Activated CD4-positive, CD25-positive, alpha-beta regulatory T cell treated with anti-CD3 and anti-CD28 coated beads, Interleukin-2, amount 50 U/mL, for 72 hours (primary cell): ENCODE results near the gene FCHSD2.
"Not testable (repeated sequence)": the region's sequence is repeated elsewhere in the genome, so short reads cannot be mapped to it uniquely, and the experiment has no call there.

Experiments
- DNase-seq: peaks from one replicate; pipeline ENCODE4 v3.0.0; 2021

FCHSD2 gene

DNA sequence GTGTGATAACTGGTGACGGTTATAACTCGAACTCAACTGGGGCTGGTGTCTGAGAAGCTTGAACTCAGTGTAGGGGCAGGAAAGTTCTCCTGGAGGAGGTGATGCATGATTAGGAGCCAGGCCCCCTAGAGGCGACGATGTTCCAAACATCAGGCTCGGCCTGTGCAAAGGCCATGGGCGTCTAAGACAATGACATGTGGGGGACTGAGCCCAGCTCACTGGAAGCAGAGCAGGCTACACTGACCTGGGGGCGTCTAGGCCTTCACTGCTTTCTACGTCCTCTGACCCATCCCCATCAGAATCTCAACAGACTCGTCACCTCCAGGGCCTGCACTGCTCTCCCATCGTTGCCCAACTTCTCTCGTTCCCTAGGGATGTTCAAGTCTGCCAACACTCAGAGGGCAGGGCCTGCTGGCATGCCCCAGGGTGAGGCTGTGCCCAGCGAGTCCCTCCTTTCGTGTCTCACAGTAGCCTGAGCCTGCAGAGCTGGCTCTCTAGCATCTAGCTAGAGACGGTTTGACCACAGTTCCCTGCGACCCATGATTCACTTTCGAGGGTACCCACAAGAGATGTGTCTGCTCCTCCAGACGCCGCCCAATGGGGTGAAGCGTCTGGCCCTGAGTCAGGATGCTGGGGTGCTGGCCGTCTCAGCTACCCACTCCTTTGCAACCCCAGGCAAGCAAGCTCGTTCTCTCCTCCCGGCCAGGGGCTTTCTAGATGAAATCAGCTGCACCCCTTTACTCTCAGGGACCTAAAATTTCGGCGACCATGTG is 329.0 kb downstream of the FCHSD2 start:
- peak; percentile 75 for DNase-seq

DNA sequence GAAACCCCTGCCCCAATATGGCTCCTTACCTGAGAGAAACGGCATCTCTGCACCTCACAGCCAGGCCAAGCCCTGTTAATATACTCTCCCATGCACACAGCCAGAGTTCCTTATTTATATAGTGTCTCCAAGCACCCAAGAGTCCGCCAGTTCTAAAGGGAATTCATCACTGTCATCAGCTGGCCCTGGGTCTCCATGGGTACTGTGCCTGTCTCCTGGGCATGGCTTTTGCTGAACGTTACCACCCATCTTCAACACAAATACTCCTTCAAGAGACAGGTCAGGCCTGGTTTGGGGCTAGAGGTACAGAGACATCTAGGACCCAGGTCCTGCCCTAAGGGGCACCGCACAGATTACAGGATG is 329.5 kb downstream of the FCHSD2 start:
- DNase-seq = no peak

DNA sequence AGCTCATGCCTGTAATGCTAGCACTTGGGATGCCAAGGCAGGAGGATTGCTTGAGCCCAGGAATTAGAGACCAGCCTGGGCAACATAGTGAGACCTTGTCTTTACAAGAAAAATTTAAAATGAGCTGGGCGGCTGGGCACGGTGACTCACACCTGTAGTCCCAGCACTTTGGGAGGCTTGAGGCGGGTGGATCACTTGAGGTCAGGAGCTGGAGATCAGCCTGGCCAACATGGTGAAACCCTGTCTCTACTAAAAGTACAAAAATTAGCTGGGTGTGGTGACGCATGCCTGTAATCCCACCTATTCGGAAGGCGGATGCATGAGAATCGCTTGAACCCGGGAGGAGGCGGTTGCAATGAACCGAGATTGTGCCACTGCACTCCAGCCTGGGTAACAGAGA is 330.4 kb downstream of the FCHSD2 start:
- not testable (repeated sequence) for DNase-seq

DNA sequence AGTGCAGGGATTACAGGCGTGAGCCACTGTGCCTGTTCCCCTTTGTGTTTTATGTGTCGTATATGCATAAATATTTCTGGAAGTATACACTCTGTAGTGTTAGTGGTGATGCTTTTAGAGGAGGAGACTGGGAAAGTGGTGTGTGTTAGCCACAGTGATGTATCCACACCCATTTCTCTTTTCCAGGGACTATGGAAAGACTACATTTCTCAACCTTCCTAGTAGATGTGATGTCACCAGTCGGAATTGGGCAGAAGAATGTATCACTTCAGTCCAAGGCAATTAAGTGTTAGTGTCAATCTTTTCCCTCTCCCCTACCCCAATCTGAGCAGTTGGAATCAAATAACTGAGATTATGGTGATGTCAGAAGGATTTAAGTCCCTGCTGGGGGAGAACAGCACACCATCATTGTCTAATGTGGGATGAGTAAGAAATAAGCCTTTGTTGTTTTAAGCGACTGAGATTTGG is 333.8 kb downstream of the FCHSD2 start:
- no peak for DNase-seq

DNA sequence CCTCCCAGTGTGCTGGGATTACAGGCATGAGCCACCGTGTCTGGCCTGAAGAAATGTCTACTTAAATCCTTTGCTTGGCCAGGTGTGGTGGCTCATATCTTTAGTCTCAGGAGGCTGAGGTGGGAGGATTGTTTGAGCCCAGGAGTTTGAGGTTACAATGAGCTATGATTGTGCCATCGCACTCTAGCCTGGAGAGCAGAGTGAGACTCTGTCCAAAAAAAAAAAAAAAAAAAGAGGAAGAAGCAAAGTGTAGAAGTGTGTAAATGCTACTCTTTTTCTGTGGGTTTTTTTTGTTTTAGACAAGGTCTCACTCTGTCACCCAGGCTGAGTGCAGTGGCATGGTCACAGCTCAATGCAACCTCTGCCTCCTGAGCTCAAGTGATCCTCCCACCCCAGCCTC is 334.3 kb downstream of the FCHSD2 start:
- no peak for DNase-seq

DNA sequence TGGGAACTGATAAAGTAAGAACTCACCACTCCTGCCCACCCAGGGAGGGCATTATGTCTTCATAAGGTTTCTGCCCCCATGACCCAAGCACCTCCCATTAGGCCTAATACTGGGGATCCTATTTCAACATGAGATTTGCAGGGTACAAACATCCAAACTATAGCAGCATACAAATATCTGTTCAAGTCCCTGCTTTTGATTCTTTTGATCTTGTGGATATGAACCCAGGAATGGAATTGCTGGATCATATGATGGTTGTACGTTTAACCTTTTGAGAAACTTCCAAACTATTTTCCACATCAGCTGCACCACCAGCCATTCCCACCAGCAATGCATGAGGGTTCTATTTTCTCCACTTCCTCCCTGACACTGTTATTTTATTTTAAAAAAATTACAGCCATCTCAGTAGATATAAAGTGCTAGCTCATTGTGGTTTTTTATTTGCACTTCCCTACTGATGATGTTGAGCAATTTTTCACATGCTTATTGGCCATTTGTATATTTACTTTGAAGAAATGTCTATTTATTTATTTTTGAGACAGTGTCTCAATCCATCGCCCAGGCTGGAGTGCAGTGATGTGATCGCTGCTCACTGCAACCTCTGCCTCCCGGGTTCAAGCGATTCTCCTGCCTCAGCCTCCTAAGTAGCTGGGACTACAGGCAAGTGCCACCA is 335.0 kb downstream of the FCHSD2 start:
- no peak for DNase-seq

DNA sequence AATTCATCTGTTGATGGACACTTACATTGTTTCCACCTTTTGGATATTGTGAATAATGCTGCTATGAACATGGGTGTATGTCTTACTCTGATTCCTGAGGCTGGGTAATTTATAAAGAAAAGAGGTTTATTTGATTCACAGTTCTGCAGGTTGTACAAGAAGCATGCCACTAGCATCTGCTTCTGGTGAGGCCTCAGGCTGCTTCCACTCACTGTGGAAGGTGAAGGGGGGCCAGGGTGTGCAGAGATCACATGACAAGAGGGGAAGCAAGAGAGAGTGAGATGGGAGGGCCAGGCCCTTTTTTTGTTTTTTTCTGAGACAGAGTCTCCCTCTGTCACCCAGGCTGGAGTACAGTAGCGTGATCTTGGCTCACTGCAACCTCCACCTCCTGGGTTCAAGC is 335.7 kb downstream of the FCHSD2 start:
- not testable (repeated sequence) for DNase-seq

DNA sequence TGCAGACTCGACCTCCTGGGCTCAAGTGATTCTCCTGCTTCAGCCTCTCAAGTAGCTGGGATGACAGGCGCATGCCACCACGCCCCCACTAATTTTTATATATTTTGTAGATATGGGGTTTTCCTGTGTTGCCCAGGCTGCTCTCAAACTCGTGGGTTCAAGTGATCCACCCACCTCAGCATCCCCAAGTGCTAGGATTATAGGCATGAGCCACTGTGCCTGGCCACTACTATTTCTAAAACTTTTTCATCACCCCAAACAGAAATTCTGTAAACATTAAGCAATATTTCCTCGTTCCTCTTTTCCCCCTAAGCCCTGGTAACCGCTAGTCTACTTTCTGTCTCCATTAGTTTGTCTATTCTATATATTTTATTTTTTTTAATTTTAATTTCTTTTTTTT is 336.9 kb downstream of the FCHSD2 start:
- no peak for DNase-seq

DNA sequence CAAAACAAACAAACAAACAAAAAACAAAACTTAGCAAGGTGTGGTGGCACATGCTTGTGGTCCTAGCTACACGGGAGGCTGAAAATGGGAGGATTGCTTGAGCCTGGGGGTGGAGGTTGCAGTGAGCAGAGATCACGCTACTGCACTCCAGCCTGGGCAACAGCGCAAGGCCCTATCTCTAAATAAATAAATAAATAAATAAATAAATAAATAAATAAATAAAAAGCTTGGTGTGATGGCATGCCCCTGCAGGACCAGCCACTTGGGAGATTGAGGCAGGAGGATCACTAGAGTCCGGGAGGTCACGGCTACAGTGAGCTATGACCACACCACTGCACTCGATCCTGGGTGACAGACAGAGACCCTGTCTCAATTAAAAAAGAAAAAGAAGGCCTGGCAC is 339.3 kb downstream of the FCHSD2 start:
- DNase-seq = no peak

DNA sequence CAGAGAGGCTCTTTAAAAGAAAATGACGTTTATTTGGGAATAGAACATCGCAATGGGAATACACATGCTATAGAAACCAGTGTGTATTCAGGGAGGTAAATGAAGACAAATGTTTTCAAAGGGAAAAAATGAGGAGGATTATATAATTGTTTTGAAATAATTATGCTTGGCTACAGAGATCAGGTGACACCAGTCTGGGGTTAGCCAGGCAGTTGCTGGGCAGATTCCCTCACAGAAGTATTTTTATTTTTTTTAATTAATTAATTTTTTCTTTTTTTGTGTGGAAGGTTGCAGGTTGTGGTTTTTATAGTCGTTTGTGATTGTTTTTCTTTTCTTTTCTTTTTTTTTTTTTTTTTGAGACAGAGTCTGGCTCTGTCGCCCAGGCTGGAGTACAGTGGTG is 342.7 kb downstream of the FCHSD2 start:
- DNase-seq = no peak

DNA sequence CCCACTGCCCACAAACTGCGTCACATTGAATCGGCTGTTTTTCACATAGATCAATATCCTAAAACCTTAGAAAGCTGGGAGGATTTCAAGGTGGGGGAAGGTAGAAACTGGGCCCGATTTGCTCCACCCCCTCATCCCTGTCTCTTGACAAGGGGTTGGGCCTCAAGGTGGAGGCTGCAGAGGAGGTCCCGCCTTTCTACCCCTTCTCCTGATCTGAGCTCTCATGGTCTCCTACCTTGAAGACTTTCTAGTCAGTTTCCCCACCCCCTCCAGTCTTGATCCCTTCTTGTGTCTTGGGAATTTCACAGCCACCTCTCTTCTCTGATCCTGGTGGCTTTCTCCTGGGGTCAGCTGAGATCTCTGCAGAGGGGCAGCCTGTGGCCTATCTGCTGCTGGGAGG is 343.8 kb downstream of the FCHSD2 start:
- DNase-seq = no peak

DNA sequence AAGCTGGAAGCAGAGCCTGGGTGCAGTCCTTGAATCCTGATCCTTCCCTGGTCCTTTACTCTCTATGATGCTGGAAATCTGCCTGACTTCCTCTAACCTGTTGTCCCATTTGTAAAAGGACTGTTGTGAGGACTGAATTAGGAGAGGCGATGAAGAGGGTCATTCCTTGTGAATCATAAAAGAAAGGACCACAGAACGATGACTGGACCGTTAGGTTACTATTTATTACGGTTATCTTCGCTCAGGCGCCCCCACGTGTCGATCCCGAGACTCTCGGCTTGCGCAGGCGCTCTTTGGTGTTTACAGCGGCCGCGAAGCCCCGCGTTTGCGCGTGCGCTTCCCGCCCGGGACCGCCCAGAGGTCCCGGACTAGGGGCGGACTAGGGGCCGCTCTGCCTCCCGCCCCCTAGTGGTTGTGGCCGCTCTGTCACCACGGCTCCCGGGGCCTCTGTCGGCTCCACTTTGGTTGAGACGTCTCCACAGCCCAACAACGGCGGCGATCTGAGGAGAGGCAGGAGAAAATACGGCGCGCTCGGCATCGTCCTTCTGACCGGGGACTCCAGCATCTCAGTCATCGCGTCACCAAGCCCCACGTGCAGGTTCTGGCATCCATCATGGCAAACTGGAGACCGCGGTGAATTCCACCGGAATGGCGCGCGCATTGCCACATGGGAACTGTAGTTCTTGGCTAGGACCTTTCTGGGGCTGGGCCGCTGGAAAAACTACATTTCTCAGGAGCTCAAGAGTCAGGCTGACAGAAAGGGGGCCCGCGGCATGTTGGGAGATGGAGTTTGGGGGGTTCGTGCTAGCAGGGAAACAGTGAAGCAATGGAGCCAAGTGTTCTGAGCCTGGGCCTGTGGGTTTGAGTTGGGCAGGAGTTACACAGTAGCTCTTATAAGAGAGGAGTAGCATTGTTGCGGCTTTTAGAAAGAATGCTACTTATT is 348.4 kb downstream of the FCHSD2 start, which contains the start of gene STARD10:
Gene STARD10, minus strand, starts transcription at position 623 of the 943 bp plus-strand sequence. CDS start 12,866 bp downstream, outside the sequence.
- peak; percentile 97 for DNase-seq

DNA sequence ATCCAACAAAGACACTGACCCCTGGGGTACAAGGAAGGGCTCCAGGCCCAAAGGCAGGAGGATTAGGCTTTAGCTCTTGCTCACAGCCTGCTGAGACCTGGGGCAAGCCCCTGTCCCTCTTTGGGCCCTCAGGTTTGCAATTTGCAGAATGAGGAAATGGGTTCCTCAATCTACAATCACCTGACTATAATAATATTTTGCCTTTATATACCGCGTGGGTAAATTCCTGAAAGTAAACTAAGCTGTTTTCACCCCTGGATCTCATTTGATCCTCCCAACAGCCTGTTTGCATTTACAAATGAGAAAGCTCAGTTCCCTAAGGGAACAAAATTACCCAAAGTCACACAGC is 349.1 kb downstream of the FCHSD2 start:
- DNase-seq = no peak

DNA sequence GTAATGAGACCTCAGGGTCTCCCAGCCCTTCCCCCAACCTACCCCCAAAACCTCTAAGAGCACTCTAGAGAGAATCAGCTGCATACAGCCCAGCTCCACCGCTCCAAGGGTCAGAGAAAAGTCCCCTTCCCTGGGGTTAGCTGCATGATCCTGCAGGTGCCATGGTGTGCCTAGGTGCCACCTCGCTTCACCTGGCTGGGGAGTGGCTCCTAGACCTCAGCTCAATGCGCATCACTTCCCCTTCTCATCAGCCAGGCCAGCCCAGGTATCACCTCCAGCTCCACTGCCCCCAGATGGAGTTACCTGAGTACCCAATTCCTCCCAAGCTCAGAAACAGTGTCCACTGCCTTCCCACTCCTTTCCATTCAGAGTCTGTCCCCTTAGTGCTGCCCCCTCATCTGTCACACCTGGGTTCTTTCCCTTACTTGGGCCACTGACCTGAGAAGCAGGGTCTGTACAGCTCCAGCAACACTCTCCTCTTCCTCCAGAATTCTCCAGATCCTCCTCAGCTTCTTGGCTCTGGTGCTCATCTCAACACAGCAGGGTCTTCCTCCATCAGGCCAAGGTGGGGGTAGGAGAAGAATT is 349.6 kb downstream of the FCHSD2 start:
- DNase-seq = no peak

DNA sequence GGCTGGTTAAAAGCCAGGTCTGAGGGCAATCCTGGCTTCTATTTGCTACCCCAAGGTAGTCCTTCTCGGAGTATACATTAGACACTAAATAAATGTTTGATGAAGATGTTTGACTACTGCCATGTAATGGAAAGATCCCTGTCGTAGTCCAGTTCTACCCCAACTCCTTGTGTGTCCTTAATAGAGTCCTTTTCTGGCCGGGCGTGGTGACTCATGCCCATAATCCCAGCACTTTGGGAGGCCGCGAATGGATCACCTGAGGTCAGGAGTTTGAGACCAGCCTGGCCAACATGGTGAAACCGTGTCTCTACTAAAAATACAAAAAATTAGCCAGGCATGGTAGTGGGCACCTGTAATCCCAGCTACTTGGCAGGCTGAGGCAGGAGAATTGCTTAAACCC is 350.9 kb downstream of the FCHSD2 start:
- not testable (repeated sequence) for DNase-seq

DNA sequence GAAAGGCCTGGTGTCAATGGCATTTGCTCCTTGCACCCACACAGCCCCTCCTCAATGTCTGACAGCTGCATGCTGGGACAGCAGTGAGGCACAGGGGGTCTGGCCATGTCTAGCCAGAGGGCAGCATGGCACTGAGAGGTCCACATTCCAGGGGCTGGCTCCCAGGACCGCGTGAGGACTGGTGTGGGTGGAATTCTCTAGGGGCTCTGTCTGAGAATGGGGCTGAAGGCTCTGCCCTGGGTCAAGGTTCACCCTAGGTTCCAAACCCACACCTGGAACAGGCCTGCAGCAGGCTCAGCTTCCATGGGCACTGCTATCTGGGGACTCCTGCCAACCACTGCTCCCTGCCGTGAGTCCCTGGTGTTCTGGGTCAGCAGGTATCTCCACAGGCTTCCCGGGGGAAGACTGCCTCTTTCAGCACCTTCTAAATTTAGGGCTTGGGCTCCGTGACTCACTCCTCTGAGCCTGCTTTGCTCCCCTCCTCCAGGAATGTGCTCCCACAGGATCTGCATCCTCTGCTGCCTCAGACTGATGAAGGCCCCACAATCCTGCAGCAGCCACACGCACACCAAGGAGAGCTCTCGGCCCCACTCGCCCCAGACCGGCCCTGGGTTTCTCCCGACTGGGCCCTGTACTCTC is 352.5 kb downstream of the FCHSD2 start:
- DNase-seq = no peak

DNA sequence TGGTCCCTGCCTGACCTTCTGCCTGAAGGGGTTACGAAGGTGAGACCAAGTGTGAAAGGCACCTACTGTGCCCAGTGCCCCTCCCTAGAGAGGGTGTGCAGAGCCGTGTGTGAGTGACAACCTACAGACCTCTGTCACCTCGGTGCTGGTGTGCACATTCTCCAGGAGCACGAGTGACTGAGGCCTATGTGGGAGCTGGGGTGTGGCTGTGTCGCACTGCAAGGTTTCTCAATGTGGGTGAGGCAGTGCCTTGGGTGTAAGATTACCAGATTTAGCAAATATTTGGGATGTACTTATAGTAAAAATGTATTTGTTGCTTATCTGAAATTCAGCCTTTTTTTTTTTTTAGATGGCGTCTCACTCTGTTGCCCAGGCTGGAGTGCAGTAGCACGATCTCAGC is 353.9 kb downstream of the FCHSD2 start:
- no peak for DNase-seq

DNA sequence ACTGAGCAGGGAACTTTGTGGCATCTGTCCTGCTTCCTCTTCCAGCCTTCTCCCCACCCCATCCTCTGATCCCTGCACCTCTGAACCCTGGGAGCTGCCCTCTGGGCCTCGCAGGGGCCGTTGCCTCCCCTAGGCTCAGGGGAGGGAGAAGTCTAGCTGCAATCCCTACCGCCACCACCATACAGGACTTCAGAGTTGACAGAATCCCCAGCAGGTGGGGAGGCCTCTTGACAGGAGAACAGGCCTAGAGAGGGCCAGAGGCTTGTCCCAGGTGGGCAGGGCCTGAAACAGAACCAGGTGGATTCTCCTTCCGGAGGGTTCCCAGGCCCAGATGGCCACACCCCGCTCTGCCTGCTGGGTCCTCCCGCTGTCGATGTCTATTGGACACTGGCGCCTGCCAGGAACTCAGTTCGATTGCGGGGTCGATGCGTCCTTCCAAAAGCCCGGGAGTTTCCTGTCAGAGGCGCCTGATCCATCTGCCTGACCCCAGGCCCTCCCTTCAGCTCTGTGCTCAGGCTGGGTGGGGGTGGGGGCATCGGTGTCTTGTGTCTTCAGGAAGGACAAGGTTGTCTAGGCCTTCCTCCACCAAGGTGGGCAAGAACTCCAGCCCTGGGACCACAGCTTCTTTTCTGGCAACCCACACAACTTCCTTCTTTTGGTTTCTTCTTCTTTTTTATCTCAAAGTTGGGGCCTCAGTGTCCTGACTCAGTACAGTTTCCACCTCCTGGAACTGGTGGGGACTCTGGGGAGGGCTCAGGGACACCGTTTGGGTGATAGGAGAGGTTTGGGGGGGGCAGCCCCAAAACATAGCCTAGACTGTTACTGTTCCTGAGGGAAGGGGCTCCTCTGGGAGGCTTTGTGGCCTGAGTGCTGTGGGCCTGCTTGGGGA is 354.7 kb downstream of the FCHSD2 start:
- DNase-seq = no peak
